Measurements from ENCODE around the gene ZBTB17. TPM values are rescaled to one million over a fixed set of nuclear protein-coding genes. Genes with fewer than 3 reads are reported as not detected.

ZBTB17 gene
- total and polyA plus RNA-seq, 9 of the 15 experiments (the other 6 are each of a cell fraction or from before 2014, with no cell fraction given): 1.1 to 53.4 (median 29.6) TPM

DNA sequence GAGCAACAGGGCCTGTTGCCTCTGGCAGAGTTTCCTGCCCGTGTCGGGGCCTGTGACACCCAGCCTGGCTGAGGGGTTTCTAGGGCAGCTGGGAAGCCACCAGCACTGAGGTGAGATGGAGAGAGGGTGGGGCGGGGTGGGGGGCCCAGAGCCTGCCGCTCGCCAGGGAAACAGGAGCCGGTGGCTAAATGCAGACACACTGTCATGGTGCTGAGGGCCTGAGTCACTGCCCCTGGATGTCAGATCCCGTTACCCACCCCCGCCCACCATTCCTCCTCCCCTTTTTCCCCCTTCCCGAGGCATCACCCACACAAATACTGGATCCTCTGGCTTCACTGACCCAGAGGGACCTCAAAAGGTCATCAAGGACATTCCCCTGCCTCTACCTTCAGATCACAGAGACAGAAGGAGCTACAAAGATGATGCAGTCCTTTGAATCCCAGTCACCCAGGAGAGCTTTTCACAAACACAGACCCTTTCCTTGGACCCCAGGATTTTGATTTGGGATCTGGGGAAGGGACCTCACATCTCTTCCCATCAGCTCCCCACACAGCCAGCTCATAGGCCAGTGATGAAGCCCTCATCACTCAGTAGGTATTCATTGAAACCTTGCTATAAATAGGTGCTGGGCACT is 43.9 kb upstream of the ZBTB17 start (continued):
- TF ChIP-seq CUX1 (CRISPR knock-in tag; IDR thresholded peaks at IDR 0.05) (no peak), CHCHD3 (CRISPR knock-in tag; IDR thresholded peaks at IDR 0.05) (no peak), ZNF23 (CRISPR knock-in tag; IDR thresholded peaks at IDR 0.05) (no peak), NKRF (IDR thresholded peaks at IDR 0.05; ENCODE audit: borderline replicate concordance) (no peak), HNRNPLL (IDR thresholded peaks at IDR 0.05; ENCODE audit: low read depth, low read length, poor library complexity, severe bottlenecking) (no peak), ZNF318 (IDR thresholded peaks at IDR 0.05; ENCODE audit: borderline replicate concordance in 1 of 2, low read depth in 1 of 2) (no peak)
- TF ChIP-seq, protein P1, sequence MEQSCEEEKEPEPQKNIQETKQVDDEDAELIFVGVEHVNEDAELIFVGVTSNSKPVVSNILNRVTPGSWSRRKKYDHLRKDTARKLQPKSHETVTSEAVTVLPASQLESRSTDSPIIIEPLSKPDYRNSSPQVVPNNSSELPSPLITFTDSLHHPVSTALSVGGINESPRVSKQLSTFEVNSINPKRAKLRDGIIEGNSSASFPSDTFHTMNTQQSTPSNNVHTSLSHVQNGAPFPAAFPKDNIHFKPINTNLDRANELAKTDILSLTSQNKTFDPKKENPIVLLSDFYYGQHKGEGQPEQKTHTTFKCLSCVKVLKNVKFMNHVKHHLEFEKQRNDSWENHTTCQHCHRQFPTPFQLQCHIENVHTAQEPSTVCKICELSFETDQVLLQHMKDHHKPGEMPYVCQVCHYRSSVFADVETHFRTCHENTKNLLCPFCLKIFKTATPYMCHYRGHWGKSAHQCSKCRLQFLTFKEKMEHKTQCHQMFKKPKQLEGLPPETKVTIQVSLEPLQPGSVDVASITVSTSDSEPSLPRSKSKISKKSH (CRISPR knock-in tag; IDR thresholded peaks at IDR 0.05): no peak

Measured in K562 (cell line).